IMR-90 (cell line): ENCODE data around the gene VEPH1. TPM values are rescaled to one million over a fixed set of nuclear protein-coding genes. Genes with fewer than 3 reads are reported as not detected.

Source experiments
- ATAC-seq: fragments of 200-7000 bp; cut with Tn5 transposase; 2 replicates; pipeline ENCODE4 v1.9.1; 2020; ENCODE audit warnings: low read depth, mild to moderate bottlenecking, moderate library complexity
- BruUV-seq: library from RNA; stranded (reverse); fragments of 400-500 nt; replicated peaks from 2 replicates; lab custom pipeline; 2021; lab: Mats Ljungman, UMichigan
- CTCF ChIA-PET: fragments of 300-600 bp; formaldehyde crosslinking; extraction: SDS; loops from one replicate; lab custom pipeline; 2021; ENCODE audit warnings: antibody characterized with exemption; lab: Yijun Ruan, JAX
- POLR2A ChIA-PET: fragments of 300-600 bp; sonication (Branson Sonifier 250); formaldehyde crosslinking; loops from one replicate; lab custom pipeline; 2022; ENCODE audit warnings: antibody characterized with exemption; ENCODE audit not compliant: unreplicated experiment; lab: Charles Lee
- DNase-seq: peaks from one replicate; pipeline ENCODE4 v3.0.0; 2013
- H2AFZ ChIP-seq: replicated peaks from 2 replicates; pipeline ENCODE3; 2013; ENCODE audit warnings: low read length, mild to moderate bottlenecking; ENCODE audit not compliant: poor library complexity
- H2AK5ac ChIP-seq: 2 replicates; pipeline ENCODE4 v1.6.1; 2013; ENCODE audit warnings: low read depth, low read length, inconsistent platforms
- H2AK9ac ChIP-seq: replicated peaks from 2 replicates; pipeline ENCODE3; 2013; ENCODE audit warnings: mild to moderate bottlenecking, low read depth, low read length, moderate library complexity; ENCODE audit not compliant: poor library complexity
- H2BK120ac ChIP-seq: 2 replicates; pipeline ENCODE4 v1.6.1; 2013; ENCODE audit warnings: low read depth, low read length, inconsistent platforms
- H2BK15ac ChIP-seq: 3 replicates; pipeline ENCODE4 v1.6.1; 2013; ENCODE audit warnings: low read depth, low read length, inconsistent platforms
- H2BK20ac ChIP-seq: 2 replicates; pipeline ENCODE4 v1.6.1; 2013; ENCODE audit warnings: low read depth, mild to moderate bottlenecking, inconsistent platforms, low read length, moderate library complexity
- H2BK5ac ChIP-seq: 2 replicates; pipeline ENCODE4 v1.6.1; 2013; ENCODE audit warnings: mild to moderate bottlenecking, low read depth, low read length, inconsistent platforms; ENCODE audit not compliant: poor library complexity, severe bottlenecking
- H3K14ac ChIP-seq: replicated peaks from 2 replicates; pipeline ENCODE4 v1.6.1; 2013; ENCODE audit warnings: low read depth, low read length, inconsistent platforms
- H3K18ac ChIP-seq: 2 replicates; pipeline ENCODE4 v1.6.1; 2013; ENCODE audit warnings: low read depth, low read length, control low read depth
- H3K23ac ChIP-seq: 2 replicates; pipeline ENCODE4 v1.6.1; 2013; ENCODE audit warnings: low read depth, low read length, inconsistent platforms
- H3K27ac ChIP-seq: 2 replicates; pipeline ENCODE4 v1.5.1; 2013; ENCODE audit warnings: mild to moderate bottlenecking, control low read depth, low read length; ENCODE audit not compliant: insufficient read depth
- H3K27me3 ChIP-seq: 2 replicates; pipeline ENCODE4 v1.6.1; 2013; ENCODE audit warnings: low read length; ENCODE audit not compliant: control insufficient read depth, insufficient read depth
- H3K36me3 ChIP-seq: 2 replicates; pipeline ENCODE4 v1.6.1; 2013; ENCODE audit warnings: low read length, mixed read lengths; ENCODE audit not compliant: control insufficient read depth, insufficient read depth
- H3K4ac ChIP-seq: 2 replicates; pipeline ENCODE4 v1.6.1; 2013; ENCODE audit warnings: low read depth, low read length, inconsistent platforms
- H3K4me1 ChIP-seq: 2 replicates; pipeline ENCODE4 v1.6.1; 2013; ENCODE audit warnings: low read length, mixed read lengths; ENCODE audit not compliant: control insufficient read depth, insufficient read depth
- H3K4me2 ChIP-seq: 2 replicates; pipeline ENCODE4 v1.6.1; 2013; ENCODE audit warnings: low read depth, mild to moderate bottlenecking, control low read depth, low read length, moderate library complexity
- H3K4me3 ChIP-seq: 2 replicates; pipeline ENCODE4 v1.5.1; 2013; ENCODE audit warnings: low read depth, mild to moderate bottlenecking, control low read depth, low read length, moderate library complexity; ENCODE audit not compliant: insufficient read depth
- H3K56ac ChIP-seq: 2 replicates; pipeline ENCODE4 v1.6.1; 2013; ENCODE audit warnings: low read length, inconsistent platforms; ENCODE audit not compliant: insufficient read depth; ENCODE audit errors: extremely low read depth
- H3K79me1 ChIP-seq, 2 experiments: 2 replicates each; pipeline ENCODE4 v1.6.1; 2013; ENCODE audit warnings: low read length in 2 of 2, inconsistent platforms in 1 of 2, low read depth in 1 of 2
- H3K9ac ChIP-seq: 2 replicates; pipeline ENCODE4 v1.6.1; 2013; ENCODE audit warnings: low read depth, low read length, control low read depth
- H3K9me1 ChIP-seq: 2 replicates; pipeline ENCODE4 v1.6.1; 2013; ENCODE audit warnings: low read length, inconsistent platforms; ENCODE audit not compliant: insufficient read depth
- H3K9me3 ChIP-seq: 2 replicates; pipeline ENCODE4 v1.6.1; 2013; ENCODE audit warnings: low read length; ENCODE audit not compliant: control insufficient read depth, insufficient read depth
- H4K20me1 ChIP-seq: 2 replicates; pipeline ENCODE4 v1.6.1; 2013; ENCODE audit warnings: low read length, inconsistent platforms; ENCODE audit not compliant: insufficient read depth
- H4K5ac ChIP-seq: 2 replicates; pipeline ENCODE4 v1.6.1; 2013; ENCODE audit warnings: mild to moderate bottlenecking, low read depth, low read length, control low read depth
- H4K8ac ChIP-seq, 2 experiments: 2 replicates each; pipeline ENCODE4 v1.6.1; 2013; ENCODE audit warnings: low read depth in 2 of 2, low read length in 2 of 2, control low read depth in 1 of 2, inconsistent platforms in 1 of 2
- H4K91ac ChIP-seq: 2 replicates; pipeline ENCODE4 v1.6.1; 2013; ENCODE audit warnings: low read depth, low read length, inconsistent platforms; ENCODE audit not compliant: insufficient read depth
- CEBPB ChIP-seq: IDR thresholded peaks from 2 replicates; pipeline ENCODE4 v1.6.1; 2012; ENCODE audit warnings: low read depth, low read length, improper control_type of control experiment
- CHD1 ChIP-seq: IDR thresholded peaks from 2 replicates; pipeline ENCODE4 v1.6.1; 2012; ENCODE audit warnings: low read depth, low read length, improper control_type of control experiment
- MAFK ChIP-seq: IDR thresholded peaks from 2 replicates; pipeline ENCODE4 v1.6.1; 2012; ENCODE audit warnings: low read depth, low read length, improper control_type of control experiment
- POLR2A ChIP-seq: IDR thresholded peaks from 2 replicates; pipeline ENCODE4 v1.6.1; 2012; ENCODE audit warnings: mild to moderate bottlenecking, low read depth, low read length
- RAD21 ChIP-seq: IDR thresholded peaks from 2 replicates; pipeline ENCODE4 v1.6.1; 2012; ENCODE audit warnings: low read length, improper control_type of control experiment
- RCOR1 ChIP-seq: IDR thresholded peaks from 2 replicates; pipeline ENCODE4 v1.6.1; 2012; ENCODE audit warnings: mild to moderate bottlenecking, low read length, improper control_type of control experiment; ENCODE audit not compliant: insufficient replicate concordance
- RFX5 ChIP-seq: IDR thresholded peaks from 2 replicates; pipeline ENCODE4 v1.8.0; 2012; ENCODE audit warnings: low read depth, mild to moderate bottlenecking, low read length, moderate library complexity
- WGBS, 2 experiments: methylation state at CpG; one replicate each; pipeline versions ENCODE4 v1.1.5 to v1.1.7; 2013; ENCODE audit warnings: missing lambda C conversion rate in 2 of 2; ENCODE audit not compliant: insufficient read length in 1 of 2; ENCODE audit errors: extremely low coverage in 2 of 2; 5-methylcytosine and 5-hydroxymethylcytosine counted together
- dilution Hi-C: fragments of 300-500 bp; cut with HindIII; formaldehyde crosslinking; loops from one replicate; pipeline ENCODE4 v1.14.3; 2018; ENCODE audit warnings: low sequenced_read_pairs; ENCODE audit not compliant: unreplicated experiment
- in situ Hi-C: fragments of 300-500 bp; cut with MboI; formaldehyde crosslinking; loops from 3 replicates; pipeline ENCODE4 v1.14.3; 2019; ENCODE audit warnings: low sequenced_read_pairs, inconsistent platforms, mixed read lengths
- intact Hi-C: fragments of 100-400 bp; cut with micrococcal nuclease; formaldehyde crosslinking; loops from 2 replicates; pipeline ENCODE4 v1.10.0; 2022
- polyA plus RNA-seq, 3 experiments: library from polyadenylated mRNA; depleted of rRNA; stranded (reverse); fragments of >200 nt; gene quantifications; 2 replicates each; pipeline ENCODE4 v1.2.3, GENCODE V29; 2012; ENCODE audit warnings: low replicate concordance in 1 of 3
- total RNA-seq: library from RNA; depleted of rRNA; stranded (reverse); fragments of >200 nt; gene quantifications from 2 replicates; pipeline ENCODE4 v1.2.3, GENCODE V29; 2012

The VEPH1 gene
- total and polyA plus RNA-seq, 2 of the 4 experiments (the other 2 are of a cell fraction) = 30.5 to 130 TPM

- ATAC-seq (no peak), DNase-seq (no peak)
- Histone ChIP-seq H3K56ac (no peak overlapping the region), H3K4me2 (no peak overlapping the region), H2BK15ac (peak overlapping the region; percentile 68; the same call in 2 of the 3 replicates), H4K91ac (no peak overlapping the region), H3K18ac (no peak overlapping the region; the same call in 1 of the 2 replicates), H2AK5ac (0 out of 2 replicates have a peak overlapping the region, but pooled peaks have one; percentile 84), H2BK5ac (no peak overlapping the region), H3K36me3 (no peaks in the 10 kb centered on the region), H3K14ac (peak overlapping the region; percentile 66; the same call in 1 of the 2 replicates), H4K20me1 (no peaks in the 10 kb centered on the region), H3K23ac (no peak overlapping the region), H3K9me1 (peaks cover 6% of the 10 kb centered on the region; the same call in 1 of the 2 replicates), H3K27me3 (no peaks in the 10 kb centered on the region), H4K5ac (no peak overlapping the region), H3K4me1 (peaks cover 2% of the 10 kb centered on the region; the same call in 1 of the 2 replicates), H4K8ac (no peak overlapping the region), H3K79me1 (0 out of 4 replicates have a peak, but pooled peaks cover 0 to 2% of the 10 kb centered on the region in 2 experiments), H3K9ac (no peak overlapping the region), H3K4ac (peak overlapping the region; percentile 40; the same call in 1 of the 2 replicates), H3K9me3 (no peaks in the 10 kb centered on the region), H2BK120ac (no peak overlapping the region), H2BK20ac (peak overlapping the region; percentile 60; the same call in 1 of the 2 replicates), H2AK9ac (no peak overlapping the region), H2AFZ (no peak overlapping the region), H3K27ac (no peak overlapping the region), H3K4me3 (no peak overlapping the region)
- ChIA-PET POLR2A (no interaction called here), CTCF (interaction anchor here (0.6 kb wide), 1 partner anchor 258 kb away, joined by 4 read pairs; no protein-coding TSS in a partner anchor)
- dilution Hi-C loops (no loop called here), intact Hi-C loops (loop anchor here (10.0 kb wide), 1 partner anchor 141 kb away; no protein-coding TSS in a partner anchor), in situ Hi-C loops (no loop called here)
- TF ChIP-seq CEBPB (peak; percentile 60; the same call in 1 of the 2 replicates), POLR2A (no peak), RCOR1 (no peak), RFX5 (no peak), RAD21 (no peak), CHD1 (no peak), MAFK (no peak)
- no TSS peak for BruUV-seq
- 100% methylated on average over 1 of the region's 4 CpGs for WGBS, 2 experiments
Observed at GRCh38 chr3:157353652-157354051, 149.6 kb downstream of the VEPH1 start.
